GM18861 (cell line): ENCODE measurements around the gene SHISA6.

Experiments
- ATAC-seq: cut with Tn5 transposase; IDR thresholded peaks from one replicate; pipeline ENCODE4 v1.9.1; 2021; ENCODE audit not compliant: unreplicated experiment

SHISA6 gene

GRCh38 chr17:11240841-11241610, at the start of gene SHISA6:
SHISA6 (plus strand) TSS chr17:11241213.
- ATAC-seq = no peak

- no peak for ATAC-seq
Measured at GRCh38 chr17:11195801-11196200, 45.2 kb upstream of the SHISA6 start.

- no peak for ATAC-seq
Measured at GRCh38 chr17:11204991-11205390, 36.0 kb upstream of the SHISA6 start.

GRCh38 chr17:11205659-11206058, 35.4 kb upstream of the SHISA6 start:
- no peak for ATAC-seq

GRCh38 chr17:11209906-11210305, 31.1 kb upstream of the SHISA6 start:
- ATAC-seq = no peak

- no peak for ATAC-seq
Measured at GRCh38 chr17:11212792-11213191, 28.2 kb upstream of the SHISA6 start.

GRCh38 chr17:11216976-11217375, 24.0 kb upstream of the SHISA6 start:
- no peak for ATAC-seq

- ATAC-seq = no peak
Measured at GRCh38 chr17:11221196-11221595, 19.8 kb upstream of the SHISA6 start.

- ATAC-seq = no peak
Measured at GRCh38 chr17:11221721-11222120, 19.3 kb upstream of the SHISA6 start.

- no peak for ATAC-seq
Measured at GRCh38 chr17:11238705-11239104, 2.3 kb upstream of the SHISA6 start.

GRCh38 chr17:11239379-11239970, 1.5 kb upstream of the SHISA6 start:
- no peak for ATAC-seq

- ATAC-seq = no peak
Measured at GRCh38 chr17:11240041-11240840, 772 bp upstream of the SHISA6 start.

GRCh38 chr17:11241611-11242226, 706 bp downstream of the SHISA6 start:
- no peak for ATAC-seq

- no peak for ATAC-seq
Measured at GRCh38 chr17:11242411-11242810, 1.4 kb downstream of the SHISA6 start.

- ATAC-seq = no peak
Measured at GRCh38 chr17:11244776-11245175, 3.8 kb downstream of the SHISA6 start.

GRCh38 chr17:11245187-11245586, 4.2 kb downstream of the SHISA6 start:
- no peak for ATAC-seq

GRCh38 chr17:11245791-11246190, 4.8 kb downstream of the SHISA6 start:
- ATAC-seq = no peak

GRCh38 chr17:11250161-11250560, 9.1 kb downstream of the SHISA6 start:
- ATAC-seq = no peak

GRCh38 chr17:11251561-11252107, 10.6 kb downstream of the SHISA6 start:
- no peak for ATAC-seq

- ATAC-seq = no peak
Measured at GRCh38 chr17:11252146-11252545, 11.1 kb downstream of the SHISA6 start.

GRCh38 chr17:11256877-11257276, 15.9 kb downstream of the SHISA6 start:
- no peak for ATAC-seq
